Activated CD4-positive, CD25-positive, alpha-beta regulatory T cell (primary cell): Measurements from ENCODE around the gene PDE7B.

Source experiments
- DNase-seq, 4 experiments: peaks; one replicate each; lab custom pipeline; 2025; lab: John Stamatoyannopoulos, UW

Gene PDE7B

GRCh38 chr6:135851442-135852271 lies at the start of gene PDE7B:
PDE7B (plus strand) TSS chr6:135851701.
- DNase-seq, result no peak

DNA sequence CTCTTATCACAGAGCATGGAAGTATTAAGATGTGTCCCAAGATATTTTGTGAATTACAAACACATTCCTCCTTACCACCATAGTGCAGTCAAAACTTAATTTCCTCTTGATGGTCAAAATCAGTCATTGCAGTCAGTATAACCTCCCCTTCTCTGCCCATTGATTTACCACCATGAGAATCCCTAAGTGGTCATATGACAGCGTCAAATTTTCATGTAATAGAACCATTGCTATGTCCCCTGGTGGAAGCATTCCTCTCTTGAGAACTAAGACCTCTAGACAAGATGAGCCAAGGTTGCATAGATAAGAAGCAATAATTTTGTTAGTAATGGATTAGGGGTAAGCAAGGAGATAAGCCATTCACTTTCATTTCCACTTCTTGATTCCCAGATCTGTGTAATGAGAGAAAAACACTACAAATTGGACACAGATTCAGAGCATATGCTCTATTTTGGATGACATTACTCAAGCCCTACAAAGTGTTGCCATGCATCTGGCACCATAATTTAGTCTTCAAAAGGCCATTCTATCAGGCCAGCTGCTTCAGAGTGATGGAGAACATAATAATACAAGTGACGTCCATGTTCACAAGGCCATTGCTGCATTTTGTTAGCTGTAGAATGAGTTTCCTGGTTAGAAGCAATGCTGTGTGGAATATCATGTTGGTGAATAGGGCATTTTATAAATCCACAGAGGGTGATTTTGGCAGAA lies 49.6 kb upstream of the PDE7B start:
- DNase-seq, result no peak

DNA sequence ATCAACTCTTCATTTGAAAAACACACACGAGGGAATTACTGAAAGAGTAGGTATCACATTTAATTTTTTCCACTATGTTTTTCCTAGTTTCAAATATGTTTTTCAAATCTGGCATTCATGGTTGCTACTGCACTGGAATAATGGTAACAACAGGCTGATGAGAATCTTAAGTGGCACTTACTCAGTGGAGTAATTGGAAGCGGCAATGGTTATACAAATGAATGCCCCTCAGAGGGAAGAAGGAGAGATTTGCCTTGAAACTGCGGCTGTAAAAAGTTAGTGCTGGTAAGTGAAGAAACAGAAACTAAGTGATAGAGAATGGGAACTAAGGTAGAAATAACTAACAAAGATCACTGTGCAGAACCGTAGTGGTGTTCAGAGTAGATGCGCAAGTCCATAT lies 41.0 kb upstream of the PDE7B start:
- no peak for DNase-seq

GRCh38 chr6:135811170-135811569 lies 40.3 kb upstream of the PDE7B start:
- DNase-seq, result no peak

DNA sequence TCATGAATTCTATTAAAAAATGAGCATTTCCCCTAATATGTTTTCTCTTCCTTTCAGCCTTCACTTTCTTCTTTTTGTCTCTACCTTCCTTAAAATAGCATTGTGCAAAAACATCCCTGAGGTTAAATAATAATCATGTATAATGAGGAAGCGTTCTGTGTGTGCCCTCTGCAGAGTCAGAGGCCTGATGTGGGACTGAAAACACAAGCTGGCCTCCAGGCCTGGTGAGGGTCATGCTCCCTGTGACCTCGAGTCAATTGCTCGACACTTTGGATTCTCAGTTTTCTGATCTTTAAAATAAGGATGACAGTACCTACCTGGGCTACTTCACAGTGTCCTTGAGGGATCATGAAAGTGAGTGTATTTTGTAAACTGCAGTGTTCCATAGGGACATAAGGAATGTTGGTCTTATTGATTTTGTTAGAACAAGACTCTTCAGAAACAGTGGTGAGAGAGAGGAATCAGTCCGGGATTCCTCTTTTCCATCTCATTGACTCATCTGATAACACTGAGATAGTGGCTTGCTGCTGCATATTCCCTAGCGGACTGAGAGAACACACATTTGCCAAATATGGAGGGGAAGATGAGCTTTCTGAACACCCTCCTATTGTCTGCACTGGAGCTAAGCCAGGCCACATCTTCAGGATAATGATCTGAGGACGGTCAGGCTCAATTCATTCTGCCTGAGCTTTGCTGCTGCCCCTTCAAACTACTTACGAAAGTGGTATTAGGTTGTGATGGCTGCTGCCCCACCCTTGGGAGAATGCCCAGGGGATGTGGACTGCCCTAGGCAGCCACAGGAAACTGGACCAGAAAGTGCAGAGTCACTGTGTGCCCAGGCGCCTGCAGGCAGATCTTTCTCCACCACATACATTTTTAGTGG lies 39.6 kb upstream of the PDE7B start:
- no peak for DNase-seq

DNA sequence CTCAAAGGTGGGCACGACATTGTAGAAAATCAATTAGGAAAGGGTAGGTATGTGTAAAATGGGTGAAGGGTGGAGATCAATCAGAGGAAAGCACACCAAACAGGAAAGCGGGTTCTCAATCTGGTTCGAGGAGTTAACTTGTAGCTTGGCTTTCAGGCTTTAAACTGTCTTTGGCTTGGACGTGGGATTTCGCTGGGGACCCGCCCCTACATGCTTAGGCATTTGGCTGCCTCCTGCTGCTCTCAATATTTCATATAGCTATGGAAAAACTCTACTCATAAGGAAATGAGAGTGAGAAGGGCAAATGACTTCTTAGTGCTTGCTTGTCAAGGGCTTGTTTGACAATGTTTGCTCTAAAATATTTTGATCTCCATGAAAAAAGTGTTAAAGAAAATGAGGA lies 38.1 kb upstream of the PDE7B start:
- no peak for DNase-seq

DNA sequence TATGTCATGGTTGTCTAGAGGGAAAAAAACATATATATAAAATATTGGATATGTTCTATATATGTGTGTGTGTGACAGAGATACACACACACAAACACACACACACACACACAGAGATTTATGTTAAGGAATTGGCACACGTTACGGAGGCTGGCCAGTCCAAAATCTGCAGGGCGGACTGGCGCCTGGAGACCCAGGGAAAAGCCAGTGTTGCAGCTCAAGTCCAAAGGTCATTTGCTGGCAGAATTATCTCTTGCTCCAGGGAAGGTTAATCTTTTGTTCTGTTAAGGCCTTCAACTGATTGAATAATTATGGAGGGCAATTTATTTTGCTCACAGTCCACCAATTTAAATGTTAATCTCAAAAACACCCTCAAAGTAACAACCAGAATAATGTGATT lies 37.5 kb upstream of the PDE7B start:
- DNase-seq, result no peak

GRCh38 chr6:135815216-135815615 lies 36.3 kb upstream of the PDE7B start:
- no peak for DNase-seq

GRCh38 chr6:135817035-135817434 lies 34.5 kb upstream of the PDE7B start:
- DNase-seq, result no peak

- DNase-seq, result no peak
Measured at GRCh38 chr6:135819665-135820064, 31.8 kb upstream of the PDE7B start.

GRCh38 chr6:135820340-135820739 lies 31.2 kb upstream of the PDE7B start:
- no peak for DNase-seq

GRCh38 chr6:135823851-135824250 lies 27.6 kb upstream of the PDE7B start:
- no peak for DNase-seq

DNA sequence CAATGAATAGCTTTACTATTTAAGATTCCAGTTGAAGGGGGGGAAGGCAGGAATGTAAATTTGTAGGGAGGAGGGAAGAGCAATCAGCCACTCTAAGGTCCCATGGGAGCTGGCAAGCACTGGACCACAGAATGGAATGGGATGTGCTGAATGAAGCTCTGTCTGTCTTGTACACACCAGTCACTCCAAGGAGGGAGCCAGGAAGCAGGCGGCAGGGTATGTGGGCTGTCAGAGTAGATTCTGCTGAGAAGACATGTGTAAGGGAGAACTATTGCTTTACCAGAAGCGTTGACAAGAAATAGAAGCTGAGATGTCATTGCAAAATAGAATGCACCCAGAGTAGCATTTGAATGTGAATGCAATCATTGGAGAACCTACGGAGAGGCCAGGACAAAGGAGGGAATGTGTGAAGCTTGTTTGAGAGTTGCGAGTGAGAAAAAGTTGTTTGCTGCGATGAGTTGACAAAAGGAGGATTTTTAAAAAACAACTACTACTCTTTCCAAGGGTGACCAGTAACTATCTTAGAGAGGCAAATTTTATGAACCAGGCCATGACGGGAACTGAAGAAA lies 25.2 kb upstream of the PDE7B start:
- no peak for DNase-seq

DNA sequence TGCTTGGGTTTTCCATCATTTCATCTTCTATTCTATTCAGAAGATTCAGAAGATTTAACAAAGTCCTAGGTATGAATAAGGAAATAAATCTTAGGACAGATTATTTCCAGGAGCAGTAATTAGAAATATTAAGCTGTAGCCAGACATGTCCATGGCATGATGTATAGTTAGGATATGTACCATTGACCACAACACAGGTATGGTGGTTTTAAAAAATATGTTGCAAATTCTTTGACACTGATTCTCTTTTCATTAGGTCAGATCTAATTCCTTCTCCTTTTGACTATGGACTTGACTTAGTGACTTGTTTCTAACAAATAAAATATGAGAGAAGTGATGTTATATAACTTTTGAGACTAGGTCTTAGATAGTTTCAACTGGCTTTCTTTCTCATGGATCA lies 23.5 kb upstream of the PDE7B start:
- DNase-seq, result no peak

DNA sequence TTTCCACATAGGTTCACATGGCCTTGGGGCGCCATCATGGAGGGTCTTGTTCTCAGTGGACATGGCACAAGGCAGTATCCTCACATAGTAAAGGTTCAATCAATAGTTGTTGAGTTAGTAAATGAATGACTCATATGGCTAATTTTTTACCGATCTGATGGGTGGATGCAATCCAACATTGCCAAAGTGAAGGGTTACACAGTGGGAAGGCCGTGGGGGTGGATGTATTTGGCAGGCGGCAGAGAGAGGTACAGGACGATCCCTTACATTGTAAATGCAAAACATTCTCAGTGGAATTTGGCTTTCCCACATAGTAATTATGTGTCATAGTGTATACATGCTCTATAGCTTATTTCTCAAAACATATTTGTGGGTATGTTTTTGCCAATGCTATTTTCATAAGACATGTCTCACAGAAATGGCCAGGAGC lies 21.0 kb upstream of the PDE7B start:
- DNase-seq, result no peak

DNA sequence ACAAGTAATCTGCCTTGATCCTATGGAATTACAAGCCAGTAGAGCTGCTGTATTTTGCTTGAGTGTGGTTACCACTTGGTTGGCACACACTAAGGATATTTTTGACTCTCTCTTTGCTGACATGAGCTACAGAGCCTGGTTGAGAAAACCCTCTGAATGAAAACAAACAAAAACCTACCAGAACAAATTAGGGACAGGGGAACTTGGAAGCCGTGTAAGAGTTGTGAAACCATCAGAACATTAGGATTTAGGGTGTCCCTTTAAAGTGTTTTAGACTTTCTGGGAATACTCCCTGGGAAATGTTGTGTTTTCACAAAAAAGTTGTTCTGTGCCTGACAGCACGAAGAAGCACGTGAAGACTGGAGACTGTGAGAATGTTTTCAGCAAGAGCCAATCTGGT lies 20.5 kb upstream of the PDE7B start:
- DNase-seq, result no peak

- DNase-seq, result no peak
Measured at GRCh38 chr6:135832166-135832565, 19.3 kb upstream of the PDE7B start.

- no peak for DNase-seq
Measured at GRCh38 chr6:135833771-135834170, 17.7 kb upstream of the PDE7B start.

DNA sequence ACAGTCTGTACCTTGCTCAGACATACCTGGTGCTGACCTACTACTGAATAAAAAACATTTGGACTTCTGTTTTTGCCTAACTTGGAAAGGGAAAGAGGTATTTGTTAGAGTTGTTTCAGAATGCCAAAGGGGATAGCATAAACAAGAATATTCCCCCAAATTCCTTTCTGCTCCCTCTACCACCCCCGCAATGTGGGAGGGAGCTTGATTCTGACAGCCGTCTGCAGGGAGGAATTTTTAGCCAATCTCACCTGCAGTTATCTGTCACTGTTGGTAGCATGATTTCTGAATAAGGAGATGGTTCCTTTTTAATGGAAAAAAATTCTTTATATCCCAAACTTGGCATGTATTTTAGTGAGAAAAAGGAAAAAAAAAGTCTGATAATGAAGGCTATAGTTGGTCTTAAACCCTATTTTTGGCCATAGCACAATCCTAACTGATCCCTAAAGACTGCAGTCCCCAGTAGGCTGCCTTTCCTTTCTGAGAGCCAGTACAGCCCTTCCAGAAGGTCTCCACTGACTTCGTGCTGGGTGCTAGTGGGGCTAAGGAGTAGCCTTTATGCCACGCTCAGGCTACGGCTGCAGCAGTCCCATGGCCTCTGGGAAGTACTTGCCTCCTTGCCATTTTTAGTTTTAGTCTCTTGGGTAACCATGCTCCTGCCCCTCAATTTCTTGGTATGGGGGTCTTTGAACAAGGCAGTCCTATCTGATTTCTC lies 13.6 kb upstream of the PDE7B start:
- no peak for DNase-seq

- no peak for DNase-seq
Measured at GRCh38 chr6:135839121-135839520, 12.4 kb upstream of the PDE7B start.

- no peak for DNase-seq
Measured at GRCh38 chr6:135842618-135843392, 8.7 kb upstream of the PDE7B start.
